ENCODE measurements around the gene DAB1. TPM values are rescaled to one million over a fixed set of nuclear protein-coding genes. Genes with fewer than 3 reads are reported as not detected.

The DAB1 gene
- total and polyA plus RNA-seq, 4 donors, result 0.05 to 2.6 (median 1.8) TPM

GRCh38 chr1:57296726-57297250, 127.1 kb downstream of the DAB1 start:
- ATAC-seq (ENCODE audit: low FRiP score), result no peak
- Histone ChIP-seq H3K9me3 (ENCODE audit: control insufficient read depth, low read length) (no peaks in the 10 kb centered on the region), H3K4me1 (ENCODE audit: control insufficient read depth in 1 of 2, insufficient read depth in 2 of 2, low read length in 2 of 2) (no peaks in the 10 kb centered on the region), H3K36me3 (ENCODE audit: control insufficient read depth in 1 of 2, insufficient read depth in 2 of 2, low read length in 1 of 2) (no peaks in the 10 kb centered on the region), H3K4me3 (ENCODE audit: low read length in 2 of 2) (no peak overlapping the region), H3K27ac (ENCODE audit: low read depth in 1 of 2, low read length in 2 of 2) (no peak overlapping the region), H3K27me3 (ENCODE audit: control insufficient read depth in 1 of 2, insufficient read depth in 2 of 2, low read length in 1 of 2) (no peaks in the 10 kb centered on the region)
- intact Hi-C loops (cut with DNase I), result no loop called here
- WGBS, 2 donors, result 51 to 59% methylated on average over 4 of the region's 4 CpGs
- no peak for DNase-seq

GRCh38 chr1:57295326-57295725, 128.5 kb downstream of the DAB1 start:
- 96% methylated on average over 1 of the region's 1 CpG for WGBS, 2 donors
- intact Hi-C loops (cut with DNase I), result no loop called here
- ATAC-seq (ENCODE audit: low FRiP score) (no peak), DNase-seq (no peak)
- Histone ChIP-seq H3K4me1 (ENCODE audit: control insufficient read depth in 1 of 2, insufficient read depth in 2 of 2, low read length in 2 of 2) (no peaks in the 10 kb centered on the region), H3K9me3 (ENCODE audit: control insufficient read depth, low read length) (no peaks in the 10 kb centered on the region), H3K36me3 (ENCODE audit: control insufficient read depth in 1 of 2, insufficient read depth in 2 of 2, low read length in 1 of 2) (no peaks in the 10 kb centered on the region), H3K27ac (ENCODE audit: low read depth in 1 of 2, low read length in 2 of 2) (no peak overlapping the region), H3K27me3 (ENCODE audit: control insufficient read depth in 1 of 2, insufficient read depth in 2 of 2, low read length in 1 of 2) (no peaks in the 10 kb centered on the region), H3K4me3 (ENCODE audit: low read length in 2 of 2) (no peak overlapping the region)

DNA sequence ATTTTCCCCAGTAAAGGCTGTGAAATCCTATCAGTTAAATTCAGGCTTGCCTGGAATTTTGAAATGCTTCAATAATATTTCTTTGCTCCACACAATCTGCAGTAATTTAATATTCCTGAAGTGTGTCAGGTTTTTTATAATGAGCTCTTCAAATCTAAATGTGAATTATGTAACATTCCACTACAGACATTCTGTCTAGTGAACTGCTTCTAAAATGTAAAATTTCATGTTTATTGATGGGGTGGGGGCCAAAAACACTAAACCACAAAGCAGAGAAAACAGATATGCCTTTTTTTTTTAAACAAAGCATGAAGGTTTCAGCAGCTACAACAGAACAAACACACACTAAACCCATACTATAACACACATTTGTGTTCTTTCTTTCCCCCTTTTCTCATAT, 129.7 kb downstream of the DAB1 start:
- no peaks in the 10 kb centered on the region for H3K36me3 ChIP-seq (ENCODE audit: control insufficient read depth in 1 of 2, insufficient read depth in 2 of 2, low read length in 1 of 2)
- no peak overlapping the region for H3K4me3 ChIP-seq (ENCODE audit: low read length in 2 of 2)
- H3K27ac ChIP-seq (ENCODE audit: low read depth in 1 of 2, low read length in 2 of 2), result no peak overlapping the region
- no peak for ATAC-seq (ENCODE audit: low FRiP score)
- intact Hi-C loops (cut with DNase I), result no loop called here
- no peaks in the 10 kb centered on the region for H3K27me3 ChIP-seq (ENCODE audit: control insufficient read depth in 1 of 2, insufficient read depth in 2 of 2, low read length in 1 of 2)
- H3K4me1 ChIP-seq (ENCODE audit: control insufficient read depth in 1 of 2, insufficient read depth in 2 of 2, low read length in 2 of 2), result no peaks in the 10 kb centered on the region
- H3K9me3 ChIP-seq (ENCODE audit: control insufficient read depth, low read length), result no peaks in the 10 kb centered on the region
- no peak for DNase-seq

GRCh38 chr1:57293214-57293613, 130.6 kb downstream of the DAB1 start:
- Histone ChIP-seq H3K27ac (ENCODE audit: low read depth in 1 of 2, low read length in 2 of 2) (no peak overlapping the region), H3K4me3 (ENCODE audit: low read length in 2 of 2) (no peak overlapping the region), H3K9me3 (ENCODE audit: control insufficient read depth, low read length) (no peaks in the 10 kb centered on the region), H3K4me1 (ENCODE audit: control insufficient read depth in 1 of 2, insufficient read depth in 2 of 2, low read length in 2 of 2) (no peaks in the 10 kb centered on the region), H3K36me3 (ENCODE audit: control insufficient read depth in 1 of 2, insufficient read depth in 2 of 2, low read length in 1 of 2) (no peaks in the 10 kb centered on the region), H3K27me3 (ENCODE audit: control insufficient read depth in 1 of 2, insufficient read depth in 2 of 2, low read length in 1 of 2) (no peaks in the 10 kb centered on the region)
- no peak for DNase-seq
- intact Hi-C loops (cut with DNase I), result no loop called here
- 88 to 90% methylated on average over 3 of the region's 3 CpGs for WGBS, 2 donors
- no peak for ATAC-seq (ENCODE audit: low FRiP score)

DNA sequence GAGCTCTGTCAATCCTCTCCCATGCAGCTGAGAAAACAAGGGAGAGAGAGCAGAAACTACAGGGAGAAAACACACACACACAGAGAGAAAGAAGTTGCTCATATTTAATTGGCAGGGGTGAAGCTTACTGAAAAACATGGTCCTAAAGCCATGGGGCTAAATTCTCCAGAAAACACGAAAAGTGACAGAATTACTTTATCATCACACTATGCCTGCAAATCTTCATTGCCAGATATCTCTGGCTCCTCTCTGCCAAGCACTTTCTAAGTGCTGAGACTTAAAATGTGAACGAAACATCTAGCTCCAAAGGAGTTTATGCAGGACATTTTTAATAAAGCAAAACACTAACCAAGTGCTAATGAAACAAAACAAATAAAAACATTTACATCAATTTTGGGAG, 134.1 kb downstream of the DAB1 start:
- Histone ChIP-seq H3K9me3 (ENCODE audit: control insufficient read depth, low read length) (no peaks in the 10 kb centered on the region), H3K4me1 (ENCODE audit: control insufficient read depth in 1 of 2, insufficient read depth in 2 of 2, low read length in 2 of 2) (no peaks in the 10 kb centered on the region), H3K4me3 (ENCODE audit: low read length in 2 of 2) (no peak overlapping the region), H3K27me3 (ENCODE audit: control insufficient read depth in 1 of 2, insufficient read depth in 2 of 2, low read length in 1 of 2) (no peaks in the 10 kb centered on the region), H3K27ac (ENCODE audit: low read depth in 1 of 2, low read length in 2 of 2) (no peak overlapping the region), H3K36me3 (ENCODE audit: control insufficient read depth in 1 of 2, insufficient read depth in 2 of 2, low read length in 1 of 2) (no peaks in the 10 kb centered on the region)
- ATAC-seq (ENCODE audit: low FRiP score) (no peak), DNase-seq (no peak)
- intact Hi-C loops (cut with DNase I), result no loop called here
- WGBS, 2 donors, result 23 to 32% methylated on average over 2 of the region's 2 CpGs

GRCh38 chr1:57285992-57286391, 137.9 kb downstream of the DAB1 start:
- Histone ChIP-seq H3K4me3 (ENCODE audit: low read length in 2 of 2) (no peak overlapping the region), H3K27me3 (ENCODE audit: control insufficient read depth in 1 of 2, insufficient read depth in 2 of 2, low read length in 1 of 2) (no peaks in the 10 kb centered on the region), H3K4me1 (ENCODE audit: control insufficient read depth in 1 of 2, insufficient read depth in 2 of 2, low read length in 2 of 2) (no peaks in the 10 kb centered on the region), H3K9me3 (ENCODE audit: control insufficient read depth, low read length) (no peaks in the 10 kb centered on the region), H3K27ac (ENCODE audit: low read depth in 1 of 2, low read length in 2 of 2) (no peak overlapping the region), H3K36me3 (ENCODE audit: control insufficient read depth in 1 of 2, insufficient read depth in 2 of 2, low read length in 1 of 2) (no peaks in the 10 kb centered on the region)
- WGBS, 2 donors, result 6 to 29% methylated on average over 2 of the region's 2 CpGs
- DNase-seq (no peak), ATAC-seq (ENCODE audit: low FRiP score) (no peak)
- intact Hi-C loops (cut with DNase I), result no loop called here

- H3K9me3 ChIP-seq (ENCODE audit: control insufficient read depth, low read length), result no peaks in the 10 kb centered on the region
- H3K4me1 ChIP-seq (ENCODE audit: control insufficient read depth in 1 of 2, insufficient read depth in 2 of 2, low read length in 2 of 2), result no peaks in the 10 kb centered on the region
- no peak overlapping the region for H3K4me3 ChIP-seq (ENCODE audit: low read length in 2 of 2)
- H3K27me3 ChIP-seq (ENCODE audit: control insufficient read depth in 1 of 2, insufficient read depth in 2 of 2, low read length in 1 of 2), result no peaks in the 10 kb centered on the region
- no peak overlapping the region for H3K27ac ChIP-seq (ENCODE audit: low read depth in 1 of 2, low read length in 2 of 2)
- WGBS, 2 donors, result 47 to 68% methylated on average over 2 of the region's 2 CpGs
- intact Hi-C loops (cut with DNase I), result no loop called here
- DNase-seq (no peak), ATAC-seq (ENCODE audit: low FRiP score) (no peak)
- no peaks in the 10 kb centered on the region for H3K36me3 ChIP-seq (ENCODE audit: control insufficient read depth in 1 of 2, insufficient read depth in 2 of 2, low read length in 1 of 2)
Observed at GRCh38 chr1:57282411-57282810, 141.4 kb downstream of the DAB1 start.

- no peaks in the 10 kb centered on the region for H3K36me3 ChIP-seq (ENCODE audit: control insufficient read depth in 1 of 2, insufficient read depth in 2 of 2, low read length in 1 of 2)
- intact Hi-C loops (cut with DNase I), result no loop called here
- no peaks in the 10 kb centered on the region for H3K9me3 ChIP-seq (ENCODE audit: control insufficient read depth, low read length)
- H3K27me3 ChIP-seq (ENCODE audit: control insufficient read depth in 1 of 2, insufficient read depth in 2 of 2, low read length in 1 of 2), result no peaks in the 10 kb centered on the region
- H3K4me1 ChIP-seq (ENCODE audit: control insufficient read depth in 1 of 2, insufficient read depth in 2 of 2, low read length in 2 of 2), result no peaks in the 10 kb centered on the region
- no peak for DNase-seq
- no peak overlapping the region for H3K4me3 ChIP-seq (ENCODE audit: low read length in 2 of 2)
- WGBS, 2 donors, result 37 to 38% methylated on average over 5 of the region's 5 CpGs
- no peak for ATAC-seq (ENCODE audit: low FRiP score)
- no peak overlapping the region for H3K27ac ChIP-seq (ENCODE audit: low read depth in 1 of 2, low read length in 2 of 2)
Observed at GRCh38 chr1:57281324-57281723, 142.5 kb downstream of the DAB1 start.

GRCh38 chr1:57279909-57280666, 143.8 kb downstream of the DAB1 start:
- intact Hi-C loops (cut with DNase I), result no loop called here
- no peak for DNase-seq
- H3K27me3 ChIP-seq (ENCODE audit: control insufficient read depth in 1 of 2, insufficient read depth in 2 of 2, low read length in 1 of 2), result no peaks in the 10 kb centered on the region
- H3K9me3 ChIP-seq (ENCODE audit: control insufficient read depth, low read length), result no peaks in the 10 kb centered on the region
- H3K4me1 ChIP-seq (ENCODE audit: control insufficient read depth in 1 of 2, insufficient read depth in 2 of 2, low read length in 2 of 2), result no peaks in the 10 kb centered on the region
- no peaks in the 10 kb centered on the region for H3K36me3 ChIP-seq (ENCODE audit: control insufficient read depth in 1 of 2, insufficient read depth in 2 of 2, low read length in 1 of 2)
- ATAC-seq (ENCODE audit: low FRiP score), result no peak
- no peak overlapping the region for H3K4me3 ChIP-seq (ENCODE audit: low read length in 2 of 2)
- H3K27ac ChIP-seq (ENCODE audit: low read depth in 1 of 2, low read length in 2 of 2), result no peak overlapping the region
- WGBS, 2 donors, result 71 to 73% methylated on average over 3 of the region's 3 CpGs
